ENCODE measurements around the gene CYP19A1. TPM values are rescaled to one million over a fixed set of nuclear protein-coding genes. Genes with fewer than 3 reads are reported as not detected.

CYP19A1 gene
- total RNA-seq, 1 experiment from 2014 or later, result 0.77 TPM

GRCh38 chr15:51359981-51360380, 21.6 kb upstream of the CYP19A1 start:
- TF ChIP-seq CTCF (IDR thresholded peaks at IDR 0.05; ENCODE audit: insufficient read depth in 1 of 2, low read depth in 1 of 2, low read length in 1 of 2, severe bottlenecking in 1 of 2, unreplicated experiment in 1 of 2), result no peak
- Histone ChIP-seq H3K36me3 (ENCODE audit: control insufficient read depth, insufficient read depth, low read length) (no peaks in the 10 kb centered on the region), H3K27me3 (replicated peaks; ENCODE audit: control insufficient read depth, insufficient read depth, low read length) (no peaks in the 10 kb centered on the region), H3K4me3 (ENCODE audit: low read depth, low read length) (no peak overlapping the region), H3K4me1 (peaks cover 5% of the 10 kb centered on the region; the same call in 1 of the 2 replicates), H3K9me3 (no peaks in the 10 kb centered on the region)
- Mint-ChIP-seq H3K27me3 (ENCODE audit: insufficient read depth, unreplicated experiment) (no peaks in the 10 kb centered on the region), H3K27ac (ENCODE audit: unreplicated experiment) (no peak overlapping the region), H3K9me3 (ENCODE audit: unreplicated experiment) (no peaks in the 10 kb centered on the region), H3K36me3 (ENCODE audit: insufficient read depth, unreplicated experiment) (no peaks in the 10 kb centered on the region), H3K4me1 (ENCODE audit: low read depth, unreplicated experiment) (no peaks in the 10 kb centered on the region), H3K4me3 (ENCODE audit: unreplicated experiment) (no peak overlapping the region)
- ChIA-PET CTCF (no interaction called here), POLR2A (interaction anchor here (0.7 kb wide), 1 partner anchor 120 kb away, joined by 3 read pairs; no protein-coding TSS in a partner anchor)
- intact Hi-C loops (cut with micrococcal nuclease; ENCODE audit: unreplicated experiment), result no loop called here
- BruUV-seq (replicated peaks), result no TSS peak
- no peak for DNase-seq

- Histone ChIP-seq H3K27me3 (replicated peaks; ENCODE audit: control insufficient read depth, insufficient read depth, low read length) (no peaks in the 10 kb centered on the region), H3K36me3 (ENCODE audit: control insufficient read depth, insufficient read depth, low read length) (no peaks in the 10 kb centered on the region), H3K4me1 (peaks cover 15% of the 10 kb centered on the region; the same call in 1 of the 2 replicates), H3K9me3 (no peaks in the 10 kb centered on the region), H3K4me3 (ENCODE audit: low read depth, low read length) (no peak overlapping the region)
- no peak overlapping the region for H3K4me3 Mint-ChIP-seq (ENCODE audit: unreplicated experiment)
- no TSS peak for BruUV-seq (replicated peaks)
- H3K4me1 Mint-ChIP-seq (ENCODE audit: low read depth, unreplicated experiment), result peaks cover 11% of the 10 kb centered on the region
- ChIA-PET POLR2A (no interaction called here), CTCF (no interaction called here)
- no peaks in the 10 kb centered on the region for H3K27me3 Mint-ChIP-seq (ENCODE audit: insufficient read depth, unreplicated experiment)
- no peaks in the 10 kb centered on the region for H3K36me3 Mint-ChIP-seq (ENCODE audit: insufficient read depth, unreplicated experiment)
- H3K9me3 Mint-ChIP-seq (ENCODE audit: unreplicated experiment), result no peaks in the 10 kb centered on the region
- intact Hi-C loops (cut with micrococcal nuclease; ENCODE audit: unreplicated experiment), result no loop called here
- TF ChIP-seq CTCF (IDR thresholded peaks at IDR 0.05; ENCODE audit: insufficient read depth in 1 of 2, low read depth in 1 of 2, low read length in 1 of 2, severe bottlenecking in 1 of 2, unreplicated experiment in 1 of 2), result no peak
- no peak for DNase-seq
- H3K27ac Mint-ChIP-seq (ENCODE audit: unreplicated experiment), result no peak overlapping the region
Observed at GRCh38 chr15:51356983-51357382, 18.6 kb upstream of the CYP19A1 start.

- Mint-ChIP-seq H3K9me3 (ENCODE audit: unreplicated experiment) (no peaks in the 10 kb centered on the region), H3K4me3 (ENCODE audit: unreplicated experiment) (no peak overlapping the region), H3K27ac (ENCODE audit: unreplicated experiment) (no peak overlapping the region), H3K4me1 (ENCODE audit: low read depth, unreplicated experiment) (peaks cover 11% of the 10 kb centered on the region), H3K36me3 (ENCODE audit: insufficient read depth, unreplicated experiment) (no peaks in the 10 kb centered on the region), H3K27me3 (ENCODE audit: insufficient read depth, unreplicated experiment) (no peaks in the 10 kb centered on the region)
- POLR2A ChIA-PET, result no interaction called here
- CTCF ChIA-PET, result no interaction called here
- Histone ChIP-seq H3K36me3 (ENCODE audit: control insufficient read depth, insufficient read depth, low read length) (no peaks in the 10 kb centered on the region), H3K4me1 (peaks cover 10% of the 10 kb centered on the region; the same call in 1 of the 2 replicates), H3K4me3 (ENCODE audit: low read depth, low read length) (no peak overlapping the region), H3K27me3 (replicated peaks; ENCODE audit: control insufficient read depth, insufficient read depth, low read length) (no peaks in the 10 kb centered on the region), H3K9me3 (no peaks in the 10 kb centered on the region)
- TF ChIP-seq CTCF (IDR thresholded peaks at IDR 0.05; ENCODE audit: insufficient read depth in 1 of 2, low read depth in 1 of 2, low read length in 1 of 2, severe bottlenecking in 1 of 2, unreplicated experiment in 1 of 2), result no peak
- no TSS peak for BruUV-seq (replicated peaks)
- intact Hi-C loops (cut with micrococcal nuclease; ENCODE audit: unreplicated experiment), result no loop called here
- no peak for DNase-seq
Observed at GRCh38 chr15:51356147-51356546, 17.8 kb upstream of the CYP19A1 start.

All from Caco-2 (cell line).